HUES64 (cell line): ENCODE results near the gene MLXIPL.
"Not testable (repeated sequence)": the region's sequence is repeated elsewhere in the genome, so short reads cannot be mapped to it uniquely, and the experiment has no call there.

ENCODE experiments used
- H3K27ac ChIP-seq: 2 replicates; pipeline ENCODE4 v1.7.0; 2013; ENCODE audit warnings: low read depth, low read length, inconsistent platforms
- H3K27me3 ChIP-seq: 2 replicates; pipeline ENCODE4 v1.6.1; 2013; ENCODE audit warnings: mild to moderate bottlenecking, low read length; ENCODE audit not compliant: insufficient read depth
- H3K36me3 ChIP-seq: 2 replicates; pipeline ENCODE4 v1.6.1; 2013; ENCODE audit warnings: mild to moderate bottlenecking, low read length; ENCODE audit not compliant: insufficient read depth
- H3K4me1 ChIP-seq: 2 replicates; pipeline ENCODE4 v1.6.1; 2013; ENCODE audit warnings: mild to moderate bottlenecking, low read length, moderate library complexity; ENCODE audit not compliant: insufficient read depth
- H3K4me3 ChIP-seq: 2 replicates; pipeline ENCODE4 v1.5.1; 2013; ENCODE audit warnings: mild to moderate bottlenecking, low read length, moderate library complexity
- H3K9ac ChIP-seq: 2 replicates; pipeline ENCODE4 v1.6.1; 2013; ENCODE audit warnings: mild to moderate bottlenecking, low read depth, low read length
- H3K9me3 ChIP-seq: 2 replicates; pipeline ENCODE4 v1.6.1; 2013; ENCODE audit warnings: low read depth, low read length; ENCODE audit not compliant: insufficient read depth
- WGBS: fragments of 150-250, 120-280 bp; methylation state at CpG from one replicate; pipeline ENCODE4 v1.1.7; 2013; ENCODE audit warnings: missing lambda C conversion rate; 5-methylcytosine and 5-hydroxymethylcytosine counted together

The MLXIPL gene

GRCh38 chr7:73659983-73660382, 35.7 kb upstream of the MLXIPL start:
- Histone ChIP-seq H3K9me3 (no peaks in the 10 kb centered on the region), H3K4me3 (no peak overlapping the region), H3K36me3 (no peaks in the 10 kb centered on the region), H3K4me1 (no peaks in the 10 kb centered on the region), H3K27me3 (no peaks in the 10 kb centered on the region), H3K27ac (no peak overlapping the region), H3K9ac (no peak overlapping the region)
- 68% methylated on average over 8 of the region's 8 CpGs for WGBS

- H3K9me3 ChIP-seq, H3K27me3 ChIP-seq, H3K4me1 ChIP-seq, H3K4me3 ChIP-seq, H3K36me3 ChIP-seq, H3K9ac ChIP-seq, H3K27ac ChIP-seq: not testable (repeated sequence)
- whole genome bisulfite sequencing: 85% methylated on average over 4 of the region's 4 CpGs
Observed at GRCh38 chr7:73655309-73655708, 31.0 kb upstream of the MLXIPL start.

GRCh38 chr7:73652541-73652949, 28.2 kb upstream of the MLXIPL start:
- Histone ChIP-seq H3K27ac (no peak overlapping the region), H3K9me3 (no peaks in the 10 kb centered on the region), H3K9ac (no peak overlapping the region), H3K4me3 (no peak overlapping the region), H3K4me1 (no peaks in the 10 kb centered on the region), H3K36me3 (no peaks in the 10 kb centered on the region), H3K27me3 (peaks cover 33% of the 10 kb centered on the region)
- 91% methylated on average over 11 of the region's 11 CpGs for WGBS

GRCh38 chr7:73650524-73650923, 26.2 kb upstream of the MLXIPL start:
- H3K9ac ChIP-seq: no peak overlapping the region
- no peaks in the 10 kb centered on the region for H3K36me3 ChIP-seq
- H3K4me3 ChIP-seq: no peak overlapping the region
- 0 out of 2 replicates have a peak, but pooled peaks cover 6% of the 10 kb centered on the region for H3K4me1 ChIP-seq
- no peak overlapping the region for H3K27ac ChIP-seq
- no peaks in the 10 kb centered on the region for H3K9me3 ChIP-seq
- WGBS: 78% methylated on average over 5 of the region's 5 CpGs
- peaks cover 51% of the 10 kb centered on the region for H3K27me3 ChIP-seq

- no peak overlapping the region for H3K4me3 ChIP-seq
- H3K4me1 ChIP-seq: 0 out of 2 replicates have a peak, but pooled peaks cover 6% of the 10 kb centered on the region
- no peaks in the 10 kb centered on the region for H3K9me3 ChIP-seq
- H3K27me3 ChIP-seq: peaks cover 51% of the 10 kb centered on the region
- H3K27ac ChIP-seq: no peak overlapping the region
- H3K9ac ChIP-seq: no peak overlapping the region
- WGBS: 58% methylated on average over 9 of the region's 9 CpGs
- H3K36me3 ChIP-seq: no peaks in the 10 kb centered on the region
Observed at GRCh38 chr7:73649576-73649975, 25.3 kb upstream of the MLXIPL start.

GRCh38 chr7:73648593-73649332, 24.4 kb upstream of the MLXIPL start:
- H3K4me3 ChIP-seq: no peak overlapping the region
- 37% methylated on average over 1 of the region's 1 CpG for WGBS
- no peaks in the 10 kb centered on the region for H3K36me3 ChIP-seq
- peaks cover 51% of the 10 kb centered on the region for H3K27me3 ChIP-seq
- 0 out of 2 replicates have a peak, but pooled peaks cover 6% of the 10 kb centered on the region for H3K4me1 ChIP-seq
- no peak overlapping the region for H3K27ac ChIP-seq
- H3K9ac ChIP-seq: no peak overlapping the region
- no peaks in the 10 kb centered on the region for H3K9me3 ChIP-seq

GRCh38 chr7:73647725-73648592, 23.6 kb upstream of the MLXIPL start:
- Histone ChIP-seq H3K9me3 (no peaks in the 10 kb centered on the region), H3K27me3 (peaks cover 51% of the 10 kb centered on the region), H3K9ac (peak overlapping the region; percentile 71), H3K4me3 (peak overlapping the region; percentile 68), H3K4me1 (0 out of 2 replicates have a peak, but pooled peaks cover 6% of the 10 kb centered on the region), H3K27ac (no peak overlapping the region), H3K36me3 (no peaks in the 10 kb centered on the region)
- WGBS: under 1% methylated on average over 62 of the region's 62 CpGs

- H3K4me1 ChIP-seq: 0 out of 2 replicates have a peak, but pooled peaks cover 6% of the 10 kb centered on the region
- no peak overlapping the region for H3K27ac ChIP-seq
- H3K9me3 ChIP-seq: no peaks in the 10 kb centered on the region
- H3K36me3 ChIP-seq: no peaks in the 10 kb centered on the region
- H3K4me3 ChIP-seq: peak overlapping the region; percentile 68
- 47% methylated on average over 16 of the region's 16 CpGs for WGBS
- H3K9ac ChIP-seq: 0 out of 2 replicates have a peak overlapping the region, but pooled peaks have one; percentile 17
- peaks cover 48% of the 10 kb centered on the region for H3K27me3 ChIP-seq
Observed at GRCh38 chr7:73646785-73647724, 22.7 kb upstream of the MLXIPL start.

- no peak overlapping the region for H3K4me3 ChIP-seq
- no peaks in the 10 kb centered on the region for H3K9me3 ChIP-seq
- H3K4me1 ChIP-seq: 0 out of 2 replicates have a peak, but pooled peaks cover 6% of the 10 kb centered on the region
- H3K9ac ChIP-seq: no peak overlapping the region
- no peak overlapping the region for H3K27ac ChIP-seq
- H3K27me3 ChIP-seq: peaks cover 48% of the 10 kb centered on the region
- no peaks in the 10 kb centered on the region for H3K36me3 ChIP-seq
- WGBS: 74% methylated on average over 4 of the region's 4 CpGs
Observed at GRCh38 chr7:73645643-73646174, 21.4 kb upstream of the MLXIPL start.

- whole genome bisulfite sequencing: 71% methylated on average over 5 of the region's 5 CpGs
- H3K4me3 ChIP-seq: no peak overlapping the region
- no peak overlapping the region for H3K27ac ChIP-seq
- peaks cover 40% of the 10 kb centered on the region for H3K27me3 ChIP-seq
- H3K4me1 ChIP-seq: 0 out of 2 replicates have a peak, but pooled peaks cover 6% of the 10 kb centered on the region
- H3K9ac ChIP-seq: no peak overlapping the region
- H3K9me3 ChIP-seq: no peaks in the 10 kb centered on the region
- no peaks in the 10 kb centered on the region for H3K36me3 ChIP-seq
Observed at GRCh38 chr7:73644688-73645286, 20.5 kb upstream of the MLXIPL start.
